ENCODE results near the gene BOC. TPM values are rescaled to one million over a fixed set of nuclear protein-coding genes. Genes with fewer than 3 reads are reported as not detected.

Gene BOC
- total and polyA plus RNA-seq, 2 of the 8 experiments (the other 6 are each of a cell fraction or from before 2014, with no cell fraction given) = 6.9 to 9.3 TPM

GRCh38 chr3:113166357-113166718 is 45.0 kb upstream of the BOC start (continued):
- TF ChIP-seq CHD7 (IDR thresholded peaks at IDR 0.05; ENCODE audit: insufficient replicate concordance, low read length) = no peak
- TF ChIP-seq HDAC2 (IDR thresholded peaks at IDR 0.05; ENCODE audit: borderline replicate concordance in 1 of 2, low read depth in 2 of 2, low read length in 2 of 2) = no peak
- no peak for TF ChIP-seq RAD21 (IDR thresholded peaks at IDR 0.05 in 1 of 2, conservative IDR thresholded peaks at IDR 0.05 in 1 of 2; ENCODE audit: low read depth in 2 of 2, low read length in 2 of 2)
- TF ChIP-seq ATF2 (IDR thresholded peaks at IDR 0.05; ENCODE audit: low read length) = no peak
- TF ChIP-seq EGR1 (IDR thresholded peaks at IDR 0.05; ENCODE audit: borderline replicate concordance, low read depth, low read length) = no peak
- no peak for TF ChIP-seq SIX5 (IDR thresholded peaks at IDR 0.05; ENCODE audit: low read depth, low read length)
- no peak for TF ChIP-seq SP4 (IDR thresholded peaks at IDR 0.05; ENCODE audit: low read length)
- no peak for TF ChIP-seq KDM1A (IDR thresholded peaks at IDR 0.05; ENCODE audit: borderline replicate concordance, low read length)
